Thyroid gland (tissue), 4 donors: ENCODE measurements around the gene ACCSL. TPM values are rescaled to one million over a fixed set of nuclear protein-coding genes. Genes with fewer than 3 reads are reported as not detected.

Source experiments
- DNase-seq, 2 donors: peaks; one replicate each; pipeline ENCODE4 v3.0.0-alpha.2; 2019
- H3K27ac ChIP-seq, 3 donors: fragments of 200-600 bp; sonication (generic); 1 replicate in 2 of 3; 2 replicates in 1 of 3; pipeline ENCODE4 v1.5.1; 2016 to 2019; ENCODE audit warnings: mild to moderate bottlenecking in 1 of 3, moderate library complexity in 1 of 3
- H3K27me3 ChIP-seq: fragments of 200-600 bp; sonication (generic); one replicate; pipeline ENCODE4 v1.5.1; 2019
- H3K36me3 ChIP-seq, 2 donors: fragments of 200-600 bp; sonication (generic); one replicate each; pipeline ENCODE4 v1.5.1; 2016 to 2019
- H3K4me1 ChIP-seq, 2 donors: fragments of 200-600 bp; sonication (generic); one replicate each; pipeline ENCODE4 v1.5.1; 2017 to 2019
- H3K4me3 ChIP-seq, 3 donors: fragments of 200-600 bp; sonication (generic); replicated peaks in 1 of 3; 1 replicate in 2 of 3; 2 replicates in 1 of 3; pipeline ENCODE4 v1.5.1; 2016; ENCODE audit warnings: mild to moderate bottlenecking in 1 of 3
- H3K9me3 ChIP-seq: fragments of 200-600 bp; sonication (generic); one replicate; pipeline ENCODE4 v1.5.1; 2017
- CTCF ChIP-seq, 6 experiments: fragments of 200-600 bp in 3 of 6; fragments of 450-650 bp in 3 of 6; sonication (generic) in 3 of 6; IDR thresholded peaks; one replicate each; pipeline ENCODE4 v1.5.1; 2016 to 2019; ENCODE audit warnings: antibody characterized with exemption in 6 of 6, mild to moderate bottlenecking in 2 of 6, inconsistent platforms in 1 of 6, moderate library complexity in 1 of 6
- POLR2A ChIP-seq, 2 donors: fragments of 450-650 bp; IDR thresholded peaks; one replicate each; pipeline ENCODE4 v1.6.1; 2017; ENCODE audit warnings: antibody characterized with exemption in 2 of 2, mild to moderate bottlenecking in 2 of 2, moderate library complexity in 1 of 2
- WGBS, 2 donors: methylation state at CpG; one replicate each; pipeline ENCODE4 v1.1.5; 2017; 5-methylcytosine and 5-hydroxymethylcytosine counted together
- intact Hi-C: fragments of 100-400 bp; cut with DNase I; formaldehyde crosslinking; loops from one replicate; pipeline ENCODE4 v1.15.1; 2023
- total RNA-seq, 4 donors: library from RNA; depleted of rRNA; stranded (reverse); fragments of >200 nt; gene quantifications; one replicate each; pipeline ENCODE4 v1.2.3, GENCODE V29; 2016

ACCSL gene
- total RNA-seq = not detected

- no peaks in the 10 kb centered on the region for H3K27me3 ChIP-seq
- H3K36me3 ChIP-seq = no peaks in the 10 kb centered on the region
- TF ChIP-seq POLR2A (IDR thresholded peaks at IDR 0.05) = no peak
- no peak for TF ChIP-seq CTCF (IDR thresholded peaks at IDR 0.05)
- intact Hi-C loops = no loop called here
- no peaks in the 10 kb centered on the region for H3K9me3 ChIP-seq
- WGBS, 2 donors = 88 to 90% methylated on average over 9 to 11 of the region's 12 CpGs
- no peak for DNase-seq
- no peak within 1 kb of the TSS for H3K4me3 ChIP-seq
- H3K4me1 ChIP-seq = no peaks in the 10 kb centered on the region
- H3K27ac ChIP-seq = no peak within 1 kb of the TSS
Observed at GRCh38 chr11:44047931-44048431, at the start of gene ACCSL. TSS of gene ACCSL (plus strand) at chr11:44047981. CDS start at chr11:44048037, 56 bp downstream.

- 88 to 100% methylated on average over 1 of the region's 1 CpG for WGBS, 2 donors
- intact Hi-C loops = no loop called here
- H3K27me3 ChIP-seq = no peaks in the 10 kb centered on the region
- TF ChIP-seq POLR2A (IDR thresholded peaks at IDR 0.05) (no peak), CTCF (IDR thresholded peaks at IDR 0.05) (no peak)
- DNase-seq = no peak
- H3K4me1 ChIP-seq = no peaks in the 10 kb centered on the region
- H3K4me3 ChIP-seq = no peak overlapping the region
- no peaks in the 10 kb centered on the region for H3K9me3 ChIP-seq
- no peak overlapping the region for H3K27ac ChIP-seq
- no peaks in the 10 kb centered on the region for H3K36me3 ChIP-seq
Observed at GRCh38 chr11:43998308-43998707, 49.5 kb upstream of the ACCSL start.

GRCh38 chr11:44000731-44001130 is 47.0 kb upstream of the ACCSL start:
- 41 to 70% methylated on average over 2 of the region's 2 CpGs for WGBS, 2 donors
- Histone ChIP-seq H3K4me3 (no peak overlapping the region), H3K27me3 (no peaks in the 10 kb centered on the region), H3K4me1 (no peaks in the 10 kb centered on the region), H3K27ac (no peak overlapping the region), H3K36me3 (no peaks in the 10 kb centered on the region), H3K9me3 (no peaks in the 10 kb centered on the region)
- intact Hi-C loops = no loop called here
- TF ChIP-seq CTCF (IDR thresholded peaks at IDR 0.05) (no peak), POLR2A (IDR thresholded peaks at IDR 0.05) (no peak)
- no peak for DNase-seq

GRCh38 chr11:44002191-44003093 is 45.3 kb upstream of the ACCSL start:
- TF ChIP-seq CTCF (IDR thresholded peaks at IDR 0.05) = no peak
- no peak for TF ChIP-seq POLR2A (IDR thresholded peaks at IDR 0.05)
- H3K9me3 ChIP-seq = no peaks in the 10 kb centered on the region
- H3K4me3 ChIP-seq = no peak overlapping the region
- H3K27ac ChIP-seq = no peak overlapping the region
- DNase-seq = no peak
- H3K27me3 ChIP-seq = no peaks in the 10 kb centered on the region
- intact Hi-C loops = no loop called here
- 83 to 88% methylated on average over 18 of the region's 18 CpGs for WGBS, 2 donors
- H3K4me1 ChIP-seq = no peaks in the 10 kb centered on the region
- H3K36me3 ChIP-seq = no peaks in the 10 kb centered on the region
